Motor neuron (in vitro differentiated cells): ENCODE measurements around the gene CFAP92. TPM values are rescaled to one million over a fixed set of nuclear protein-coding genes. Genes with fewer than 3 reads are reported as not detected.

Experiments
- ATAC-seq, 8 experiments: fragments of 200-7000 bp; cut with Tn5 transposase; replicated peaks in 6 of 8; 2 replicates each; pipeline ENCODE4 v1.8.0; 2021; ENCODE audit warnings: mild to moderate bottlenecking in 8 of 8, moderate library complexity in 8 of 8
- H3K27ac ChIP-seq, 2 donors: fragments of 250-450 bp; sonication (Bioruptor Pico); 2 replicates each; pipeline ENCODE4 v1.9.0; 2021; ENCODE audit warnings: antibody characterized with exemption in 2 of 2, mild to moderate bottlenecking in 2 of 2, moderate library complexity in 1 of 2
- H3K4me1 ChIP-seq, 2 donors: fragments of 250-450 bp; sonication (Bioruptor Pico); replicated peaks in 1 of 2; 2 replicates each; pipeline ENCODE4 v1.6.1; 2021; ENCODE audit warnings: antibody characterized with exemption in 2 of 2, mild to moderate bottlenecking in 2 of 2, moderate library complexity in 1 of 2
- H3K4me3 ChIP-seq, 5 donors: fragments of 250-450 bp; sonication (Bioruptor Pico); 2 replicates each; pipeline ENCODE4 v1.9.0; 2021; ENCODE audit warnings: antibody characterized with exemption in 5 of 5, mild to moderate bottlenecking in 5 of 5, moderate library complexity in 4 of 5
- WGBS, 10 experiments: fragments of 450-650 bp; shearing (Covaris generic); methylation state at CpG; one replicate each; pipeline ENCODE4 v1.0.0; 2022; 5-methylcytosine and 5-hydroxymethylcytosine counted together
- in situ Hi-C, 9 experiments: fragments of 400-800 bp; cut with MboI; loops; one replicate each; pipeline ENCODE4 v1.15.0; 2021; ENCODE audit warnings: low sequenced_read_pairs in 9 of 9, low pct_unique_long_range_greater_than_20kb in 2 of 9; ENCODE audit not compliant: unreplicated experiment in 9 of 9
- total RNA-seq, 8 experiments: library from RNA; unstranded; fragments of 300-600 nt; gene quantifications; 2 replicates each; pipeline versions ENCODE4 v1.2.3 to v1.2.4, GENCODE V29; 2022

Gene CFAP92
- total RNA-seq, 8 experiments from 2014 or later, result 0.46 to 9.0 (median 1.4) TPM

GRCh38 chr3:128879991-128880390 lies 113.9 kb downstream of the CFAP92 start:
- H3K4me3 ChIP-seq, result peak overlapping the region; percentile 65 to 82 (median 77)
- WGBS, 10 experiments, result 0 to 4% (median 0%) methylated on average over 1 to 5 of the region's 6 CpGs; no CpG with 5 or more reads in 7 of the 10 experiments
- peaks cover 25 to 27% of the 10 kb centered on the region in 2 donors for H3K4me1 ChIP-seq
- ATAC-seq, result peak in 1 of 8 experiments; percentile 1
- in situ Hi-C loops, result no loop called here
- H3K27ac ChIP-seq, result peak overlapping the region; percentile 86 to 90

- Histone ChIP-seq H3K27ac (peak within 1 kb of the TSS; percentile 86 to 91), H3K4me3 (peak within 1 kb of the TSS; percentile 65 to 82 (median 77)), H3K4me1 (peaks cover 25 to 27% of the 10 kb centered on the region in 2 donors)
- in situ Hi-C loops, result no loop called here
- WGBS, 10 experiments, result 0 to 1% (median 0%) methylated on average over 1 to 26 of the region's 65 CpGs
- peak; percentile 86 to 97 (median 94) for ATAC-seq
These were observed 114.5 kb downstream of the CFAP92 start, which contains the start of gene ACAD9 for GRCh38 chr3:128879125-128879969. ACAD9 (plus strand) TSS chr3:128879620; CDS start chr3:128879692, 72 bp downstream.

GRCh38 chr3:128878556-128879124 lies 115.2 kb downstream of the CFAP92 start:
- peak overlapping the region; percentile 65 to 82 (median 77) for H3K4me3 ChIP-seq
- in situ Hi-C loops, result no loop called here
- peaks cover 25 to 27% of the 10 kb centered on the region in 2 donors for H3K4me1 ChIP-seq
- ATAC-seq, result peak; percentile 10 to 63 (median 22)
- peak overlapping the region; percentile 86 to 91 for H3K27ac ChIP-seq
- 0 to 14% (median 2%) methylated on average over 4 to 13 of the region's 14 CpGs; no CpG with 5 or more reads in 3 of the 10 experiments for WGBS, 10 experiments

- Histone ChIP-seq H3K27ac (peak overlapping the region in 1 of 2 donors; percentile 86), H3K4me3 (peak overlapping the region; percentile 65 to 82 (median 77)), H3K4me1 (peaks cover 25 to 27% of the 10 kb centered on the region in 2 donors)
- 71 to 100% (median 80%) methylated on average over 1 to 6 of the region's 7 CpGs; no CpG with 5 or more reads in 3 of the 10 experiments for WGBS, 10 experiments
- ATAC-seq, result no peak
- in situ Hi-C loops, result no loop called here
These were observed 115.8 kb downstream of the CFAP92 start for GRCh38 chr3:128878011-128878457.

- peak in 2 of 8 experiments; percentile 6 to 19 for ATAC-seq
- in situ Hi-C loops, result no loop called here
- H3K4me1 ChIP-seq, result peaks cover 12 to 16% of the 10 kb centered on the region in 2 donors
- no peak overlapping the region for H3K4me3 ChIP-seq
- no peak overlapping the region for H3K27ac ChIP-seq
- WGBS, 10 experiments, result 0 to 83% (median 32%) methylated on average over 1 to 8 of the region's 12 CpGs; no CpG with 5 or more reads in 4 of the 10 experiments
These were observed 118.2 kb downstream of the CFAP92 start for GRCh38 chr3:128875556-128876120.

GRCh38 chr3:128874481-128875180 lies 119.2 kb downstream of the CFAP92 start:
- H3K4me3 ChIP-seq, result no peak overlapping the region
- WGBS, 10 experiments, result 0 to 83% (median 40%) methylated on average over 1 to 3 of the region's 3 CpGs; no CpG with 5 or more reads in 2 of the 10 experiments
- peaks cover 6 to 10% of the 10 kb centered on the region in 2 donors for H3K4me1 ChIP-seq
- no peak for ATAC-seq
- no peak overlapping the region for H3K27ac ChIP-seq
- in situ Hi-C loops, result no loop called here

GRCh38 chr3:128873244-128874022 lies 120.4 kb downstream of the CFAP92 start:
- in situ Hi-C loops, result no loop called here
- Histone ChIP-seq H3K4me1 (peaks cover 6 to 10% of the 10 kb centered on the region in 2 donors), H3K4me3 (no peak overlapping the region), H3K27ac (peak overlapping the region in 1 of 2 donors; percentile 49)
- peak in 5 of 8 experiments; percentile 33 to 81 (median 67) for ATAC-seq
- WGBS, 10 experiments, result 9 to 68% (median 40%) methylated on average over 1 to 7 of the region's 8 CpGs; no CpG with 5 or more reads in 1 of the 10 experiments

GRCh38 chr3:128872744-128873143 lies 121.1 kb downstream of the CFAP92 start:
- Histone ChIP-seq H3K4me3 (no peak overlapping the region), H3K4me1 (peaks cover 0 to 3% of the 10 kb centered on the region in 2 donors), H3K27ac (peak overlapping the region in 1 of 2 donors; percentile 49)
- peak in 1 of 8 experiments; percentile 12 for ATAC-seq
- in situ Hi-C loops, result no loop called here
- WGBS, 10 experiments, result 37 to 100% (median 82%) methylated on average over 1 to 8 of the region's 8 CpGs; no CpG with 5 or more reads in 1 of the 10 experiments

GRCh38 chr3:128872282-128872681 lies 121.6 kb downstream of the CFAP92 start:
- H3K4me3 ChIP-seq, result no peak overlapping the region
- no peak overlapping the region for H3K27ac ChIP-seq
- in situ Hi-C loops, result no loop called here
- H3K4me1 ChIP-seq, result peaks cover 0 to 2% of the 10 kb centered on the region in 2 donors
- 57 to 100% (median 80%) methylated on average over 1 to 4 of the region's 4 CpGs; no CpG with 5 or more reads in 5 of the 10 experiments for WGBS, 10 experiments
- ATAC-seq, result no peak

- ATAC-seq, result no peak
- WGBS, 10 experiments, result 67 to 100% (median 88%) methylated on average over 1 of the region's 4 CpGs; no CpG with 5 or more reads in 5 of the 10 experiments
- peaks cover 5 to 6% of the 10 kb centered on the region in 2 donors for H3K4me1 ChIP-seq
- in situ Hi-C loops, result no loop called here
- H3K4me3 ChIP-seq, result no peak overlapping the region
- no peak overlapping the region for H3K27ac ChIP-seq
These were observed 123.5 kb downstream of the CFAP92 start for GRCh38 chr3:128870347-128870746.

- Histone ChIP-seq H3K4me3 (no peak overlapping the region), H3K27ac (no peak overlapping the region), H3K4me1 (peaks cover 18 to 23% of the 10 kb centered on the region in 2 donors)
- in situ Hi-C loops, result no loop called here
- peak in 3 of 8 experiments; percentile 35 to 62 (median 51) for ATAC-seq
- 0 to 80% (median 58%) methylated on average over 1 to 4 of the region's 4 CpGs; no CpG with 5 or more reads in 3 of the 10 experiments for WGBS, 10 experiments
These were observed 126.4 kb downstream of the CFAP92 start for GRCh38 chr3:128867200-128868125.
